IPS-11a (cell line): ENCODE results near the gene CNP.

Source experiments
- H3K4me3 ChIP-seq: one replicate; pipeline ENCODE4 v1.5.1; 2013; ENCODE audit warnings: low read depth, low read length, control low read depth

Gene CNP

GRCh38 chr17:41972571-41973407 lies 6.2 kb downstream of the CNP start:
- no peak overlapping the region for H3K4me3 ChIP-seq

DNA sequence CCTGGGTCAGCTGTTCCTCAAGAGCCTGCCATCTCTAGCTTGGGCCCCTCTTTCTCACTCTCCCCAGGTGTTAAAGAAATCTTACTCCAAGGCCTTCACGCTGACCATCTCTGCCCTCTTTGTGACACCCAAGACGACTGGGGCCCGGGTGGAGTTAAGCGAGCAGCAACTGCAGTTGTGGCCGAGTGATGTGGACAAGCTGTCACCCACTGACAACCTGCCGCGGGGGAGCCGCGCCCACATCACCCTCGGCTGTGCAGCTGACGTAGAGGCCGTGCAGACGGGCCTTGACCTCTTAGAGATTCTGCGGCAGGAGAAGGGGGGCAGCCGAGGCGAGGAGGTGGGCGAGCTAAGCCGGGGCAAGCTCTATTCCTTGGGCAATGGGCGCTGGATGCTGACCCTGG lies 6.8 kb downstream of the CNP start:
- H3K4me3 ChIP-seq = no peak overlapping the region

- H3K4me3 ChIP-seq = no peak overlapping the region
These were observed 7.4 kb downstream of the CNP start for GRCh38 chr17:41974031-41974430.

GRCh38 chr17:41974658-41975057 lies 8.1 kb downstream of the CNP start:
- no peak overlapping the region for H3K4me3 ChIP-seq

GRCh38 chr17:41975099-41976083 lies 8.8 kb downstream of the CNP start:
- no peak overlapping the region for H3K4me3 ChIP-seq

DNA sequence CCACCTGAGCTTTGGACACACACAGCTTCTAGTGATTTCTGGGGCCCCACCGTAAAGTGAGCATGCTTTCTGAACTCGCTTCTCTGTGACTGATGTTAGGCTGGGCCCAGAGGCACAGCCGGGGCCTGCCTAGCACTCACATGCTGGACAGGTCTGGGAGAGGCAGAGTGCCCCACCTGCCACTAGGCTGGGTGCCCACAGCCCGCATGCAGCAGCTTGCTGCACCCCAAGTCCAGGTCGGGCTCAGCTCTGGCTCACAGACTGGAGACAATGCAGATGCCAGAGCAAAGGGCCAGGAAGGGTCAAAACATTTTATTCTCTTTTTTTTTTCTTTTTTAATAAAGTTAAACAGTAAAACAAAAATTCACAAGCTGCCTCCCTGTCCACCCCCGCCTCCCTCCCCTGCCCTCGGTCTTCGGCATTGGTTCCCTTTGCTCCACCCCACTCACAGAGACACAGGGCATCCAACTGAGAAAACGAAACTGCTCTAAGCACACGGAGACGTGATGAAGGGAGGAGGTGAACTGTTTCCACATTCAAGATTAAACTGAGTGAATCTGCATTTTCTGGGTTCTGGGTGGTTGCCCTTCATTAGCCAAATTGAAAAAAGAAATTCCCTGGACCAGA lies 9.7 kb downstream of the CNP start:
- no peak overlapping the region for H3K4me3 ChIP-seq

GRCh38 chr17:41977991-41978390 lies 11.4 kb downstream of the CNP start:
- H3K4me3 ChIP-seq = no peak overlapping the region

GRCh38 chr17:41982026-41982760 lies 15.6 kb downstream of the CNP start:
- no peak overlapping the region for H3K4me3 ChIP-seq

DNA sequence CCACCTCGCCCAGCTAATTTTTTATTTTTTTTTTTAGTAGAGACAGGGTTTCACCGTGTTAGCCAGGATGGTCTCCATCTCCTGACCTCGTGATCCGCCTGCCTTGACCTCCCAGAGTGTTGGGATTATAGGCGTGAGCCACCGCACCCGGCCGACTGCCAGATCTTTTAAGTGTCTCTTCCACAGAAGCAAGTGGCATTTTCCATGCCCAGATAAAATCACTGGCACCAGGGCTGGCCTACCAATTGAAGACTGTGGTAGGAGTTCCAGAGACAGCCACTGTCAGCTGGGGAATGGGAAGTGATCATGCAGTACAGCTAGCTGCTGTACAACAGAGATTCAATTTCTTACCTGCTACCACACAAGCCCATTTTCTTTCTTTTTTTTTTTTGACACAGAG lies 17.9 kb downstream of the CNP start:
- no peak overlapping the region for H3K4me3 ChIP-seq

DNA sequence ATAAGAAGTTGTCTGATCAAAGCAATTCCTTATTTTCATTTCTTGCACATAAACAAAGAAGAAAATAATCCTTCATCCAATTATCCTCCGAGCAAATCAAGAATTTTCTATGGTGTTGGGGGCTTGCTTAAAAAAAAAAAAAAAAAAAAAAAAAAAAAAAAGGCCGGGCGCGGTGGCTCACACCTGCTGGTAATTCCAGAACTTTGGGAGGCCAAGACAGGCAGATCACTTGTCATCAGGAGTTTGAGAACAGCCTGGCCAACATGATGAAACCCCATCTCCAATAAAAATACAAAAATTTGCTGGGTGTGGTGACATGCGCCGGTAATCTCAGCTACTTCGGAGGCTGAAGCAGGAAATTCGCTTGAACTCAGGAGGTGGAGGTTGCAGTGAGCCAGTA lies 19.3 kb downstream of the CNP start:
- no peak overlapping the region for H3K4me3 ChIP-seq

- no peak overlapping the region for H3K4me3 ChIP-seq
These were observed 20.0 kb downstream of the CNP start for GRCh38 chr17:41986634-41987033.

GRCh38 chr17:41987642-41988041 lies 21.0 kb downstream of the CNP start:
- no peak overlapping the region for H3K4me3 ChIP-seq

- no peak overlapping the region for H3K4me3 ChIP-seq
These were observed 21.8 kb downstream of the CNP start for GRCh38 chr17:41988418-41988817.

DNA sequence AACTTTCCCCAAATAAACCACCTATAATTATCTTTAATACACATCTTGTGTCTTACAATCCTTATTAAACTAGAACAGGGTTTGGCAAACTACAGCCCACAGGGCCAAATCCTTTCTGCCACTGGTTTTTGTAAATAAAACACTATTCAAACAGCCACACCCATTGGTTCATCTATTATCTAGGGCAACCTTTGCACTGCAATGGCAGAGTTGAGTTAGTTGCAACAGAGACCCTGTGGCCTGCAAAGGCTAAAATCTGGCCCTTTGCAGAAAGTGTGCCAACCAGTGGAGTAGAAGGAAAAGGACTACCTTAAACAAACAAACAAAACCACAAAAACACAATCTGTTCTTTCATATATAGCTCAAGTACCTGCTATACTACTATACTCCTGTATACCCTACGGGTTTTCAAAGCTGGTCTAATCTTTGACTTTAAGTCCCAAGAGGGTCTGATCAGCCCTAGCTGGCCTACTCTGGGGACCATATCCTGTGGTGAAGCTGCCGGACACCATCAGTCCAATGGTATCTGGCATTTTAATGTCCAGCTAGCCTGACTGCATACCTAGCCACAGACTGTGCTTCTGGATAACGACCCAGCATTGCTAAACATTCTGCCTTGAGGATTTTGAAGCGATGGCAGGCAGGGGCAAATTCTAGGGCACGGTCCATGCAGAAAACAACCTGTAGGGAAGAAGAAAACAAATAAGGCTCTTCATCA lies 23.3 kb downstream of the CNP start:
- no peak overlapping the region for H3K4me3 ChIP-seq

GRCh38 chr17:41992576-41992975 lies 26.0 kb downstream of the CNP start:
- H3K4me3 ChIP-seq = no peak overlapping the region

DNA sequence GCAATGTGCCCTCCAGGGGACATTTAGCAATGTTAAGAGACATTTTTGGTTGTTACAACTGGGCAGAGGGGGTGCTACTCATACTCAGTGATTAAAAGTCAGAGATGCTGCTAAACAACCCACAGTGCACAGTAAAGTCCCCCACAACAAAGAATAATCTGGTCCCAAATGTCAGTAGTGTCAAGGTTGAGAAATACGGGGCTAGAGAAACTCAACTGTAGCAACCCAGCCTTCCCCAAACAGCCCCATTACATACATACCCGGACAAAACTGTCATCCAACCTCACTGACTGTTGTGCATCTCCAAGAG lies 30.2 kb downstream of the CNP start:
- H3K4me3 ChIP-seq = no peak overlapping the region

GRCh38 chr17:41998497-41998896 lies 31.9 kb downstream of the CNP start:
- H3K4me3 ChIP-seq = no peak overlapping the region

- H3K4me3 ChIP-seq = no peak overlapping the region
These were observed 34.0 kb downstream of the CNP start for GRCh38 chr17:42000413-42001133.

GRCh38 chr17:42001729-42002128 lies 35.1 kb downstream of the CNP start:
- no peak overlapping the region for H3K4me3 ChIP-seq
